DMS114 treated with DMSO at 0.1 percent for 48 hours (cell line): Measurements from ENCODE around the gene ZNF574.
"Not testable (repeated sequence)": the region's sequence is repeated elsewhere in the genome, so short reads cannot be mapped to it uniquely, and the experiment has no call there.

Experiments
- DNase-seq: peaks from one replicate; lab custom pipeline; 2025; ENCODE audit not compliant: unreplicated experiment; lab: John Stamatoyannopoulos, UW

Gene ZNF574, protein sequence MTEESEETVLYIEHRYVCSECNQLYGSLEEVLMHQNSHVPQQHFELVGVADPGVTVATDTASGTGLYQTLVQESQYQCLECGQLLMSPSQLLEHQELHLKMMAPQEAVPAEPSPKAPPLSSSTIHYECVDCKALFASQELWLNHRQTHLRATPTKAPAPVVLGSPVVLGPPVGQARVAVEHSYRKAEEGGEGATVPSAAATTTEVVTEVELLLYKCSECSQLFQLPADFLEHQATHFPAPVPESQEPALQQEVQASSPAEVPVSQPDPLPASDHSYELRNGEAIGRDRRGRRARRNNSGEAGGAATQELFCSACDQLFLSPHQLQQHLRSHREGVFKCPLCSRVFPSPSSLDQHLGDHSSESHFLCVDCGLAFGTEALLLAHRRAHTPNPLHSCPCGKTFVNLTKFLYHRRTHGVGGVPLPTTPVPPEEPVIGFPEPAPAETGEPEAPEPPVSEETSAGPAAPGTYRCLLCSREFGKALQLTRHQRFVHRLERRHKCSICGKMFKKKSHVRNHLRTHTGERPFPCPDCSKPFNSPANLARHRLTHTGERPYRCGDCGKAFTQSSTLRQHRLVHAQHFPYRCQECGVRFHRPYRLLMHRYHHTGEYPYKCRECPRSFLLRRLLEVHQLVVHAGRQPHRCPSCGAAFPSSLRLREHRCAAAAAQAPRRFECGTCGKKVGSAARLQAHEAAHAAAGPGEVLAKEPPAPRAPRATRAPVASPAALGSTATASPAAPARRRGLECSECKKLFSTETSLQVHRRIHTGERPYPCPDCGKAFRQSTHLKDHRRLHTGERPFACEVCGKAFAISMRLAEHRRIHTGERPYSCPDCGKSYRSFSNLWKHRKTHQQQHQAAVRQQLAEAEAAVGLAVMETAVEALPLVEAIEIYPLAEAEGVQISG

GRCh38 chr19:42075616-42076379, at the start of gene ZNF574:
TSS of gene ZNF574 (plus strand) at chr19:42076166. CDS start at chr19:42078607, 2,441 bp downstream.
- peak; percentile 100 for DNase-seq

DNA sequence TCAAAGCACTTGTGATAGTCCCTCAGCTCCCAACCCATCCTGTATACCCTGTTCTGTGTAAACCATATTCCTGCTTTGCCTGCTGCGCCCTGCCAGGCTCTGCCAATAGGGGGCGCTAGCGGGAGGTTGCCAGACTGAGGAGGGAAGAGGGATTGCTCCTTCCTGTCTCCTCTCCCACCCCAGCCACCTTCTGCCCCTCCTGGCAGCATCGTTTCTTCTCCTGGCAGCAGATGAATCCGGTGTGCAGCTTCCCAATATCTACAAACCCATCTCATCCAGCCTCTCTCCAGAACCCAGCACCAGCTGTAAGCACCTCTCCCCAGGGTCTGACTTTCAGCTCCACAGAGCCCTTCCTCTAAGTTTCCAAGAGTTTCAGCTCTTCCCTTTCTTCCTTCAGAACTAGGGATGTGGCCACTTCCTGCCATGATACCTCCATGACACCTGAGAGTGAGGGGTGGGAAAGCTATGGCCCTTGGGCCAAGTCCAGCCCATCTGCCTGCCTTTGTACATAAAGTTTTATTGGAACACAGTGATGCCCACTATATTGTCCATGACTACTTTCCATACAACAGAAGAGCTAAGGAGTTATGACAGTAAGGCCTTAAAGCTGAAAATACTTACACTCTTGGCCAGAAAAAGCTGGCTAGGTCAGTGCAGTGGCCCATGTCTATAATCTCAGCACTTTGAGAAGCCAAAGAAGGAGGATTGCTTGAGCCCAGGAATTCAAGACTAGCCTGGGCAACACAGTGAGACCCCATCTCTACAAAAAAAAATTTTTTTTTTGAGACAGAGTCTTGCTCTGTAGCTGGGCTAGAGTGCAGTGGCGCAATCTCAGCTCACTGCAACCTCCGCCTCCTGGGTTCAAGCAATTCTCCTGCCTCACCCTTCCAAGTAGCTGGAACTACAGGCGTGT, 47.4 kb upstream of the ZNF574 start:
- no peak for DNase-seq

DNA sequence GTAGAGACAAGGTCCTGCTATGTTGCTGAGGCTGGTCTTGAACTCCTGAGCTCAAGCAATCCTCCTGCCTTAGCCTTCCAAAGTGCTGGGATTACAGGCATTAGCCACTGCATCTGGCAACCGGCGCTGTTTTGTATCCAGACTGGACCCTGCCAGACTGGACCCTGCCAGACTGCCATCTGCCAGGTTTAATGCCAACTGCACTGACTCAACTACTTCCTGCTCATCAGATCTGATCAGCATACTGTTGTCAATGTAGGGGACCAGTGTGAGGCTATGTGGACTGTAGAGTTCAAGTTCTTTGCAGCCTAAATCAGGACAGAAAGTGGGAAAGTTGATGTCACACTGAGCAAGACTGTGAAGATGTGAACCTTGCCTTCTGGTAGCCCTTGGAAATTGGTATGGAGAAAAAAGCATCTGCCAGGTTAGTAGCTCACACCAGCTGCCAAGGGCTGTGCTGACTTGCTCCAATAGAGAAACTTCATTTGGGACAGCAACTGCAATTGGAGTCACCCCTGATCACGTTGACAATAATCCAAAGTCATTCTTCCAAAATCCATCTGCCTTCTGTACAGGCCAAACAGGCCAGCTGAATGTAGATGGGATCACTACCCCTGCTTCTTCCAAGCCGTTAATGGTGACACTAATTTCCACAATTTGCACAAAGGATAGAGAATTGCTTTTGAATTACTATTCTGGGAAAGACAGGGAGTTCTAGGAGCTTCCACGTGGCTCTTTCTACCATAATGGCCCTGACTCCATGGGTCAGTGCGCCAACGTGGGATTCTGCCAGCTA, 45.1 kb upstream of the ZNF574 start:
- no peak for DNase-seq

GRCh38 chr19:42032431-42032830, 43.5 kb upstream of the ZNF574 start:
- no peak for DNase-seq

DNA sequence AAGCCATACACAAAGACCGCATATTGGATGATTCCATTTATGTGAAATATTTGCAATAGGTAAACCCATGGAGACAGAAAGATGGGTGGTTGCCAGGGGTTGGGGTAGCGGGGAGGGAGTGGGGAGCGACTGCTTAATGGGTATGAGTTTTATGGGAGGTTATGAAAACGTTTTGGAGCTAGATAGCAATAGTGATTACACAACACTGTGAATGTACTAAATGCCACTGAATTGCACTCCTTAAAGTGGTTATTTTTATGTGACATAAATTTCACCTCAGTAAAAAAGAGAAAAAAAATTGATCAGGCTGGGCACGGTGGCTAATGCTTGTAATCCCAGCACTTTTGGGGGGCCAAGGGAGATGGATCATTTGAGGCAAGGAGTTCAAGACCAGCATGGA, 42.6 kb upstream of the ZNF574 start:
- no peak for DNase-seq

DNA sequence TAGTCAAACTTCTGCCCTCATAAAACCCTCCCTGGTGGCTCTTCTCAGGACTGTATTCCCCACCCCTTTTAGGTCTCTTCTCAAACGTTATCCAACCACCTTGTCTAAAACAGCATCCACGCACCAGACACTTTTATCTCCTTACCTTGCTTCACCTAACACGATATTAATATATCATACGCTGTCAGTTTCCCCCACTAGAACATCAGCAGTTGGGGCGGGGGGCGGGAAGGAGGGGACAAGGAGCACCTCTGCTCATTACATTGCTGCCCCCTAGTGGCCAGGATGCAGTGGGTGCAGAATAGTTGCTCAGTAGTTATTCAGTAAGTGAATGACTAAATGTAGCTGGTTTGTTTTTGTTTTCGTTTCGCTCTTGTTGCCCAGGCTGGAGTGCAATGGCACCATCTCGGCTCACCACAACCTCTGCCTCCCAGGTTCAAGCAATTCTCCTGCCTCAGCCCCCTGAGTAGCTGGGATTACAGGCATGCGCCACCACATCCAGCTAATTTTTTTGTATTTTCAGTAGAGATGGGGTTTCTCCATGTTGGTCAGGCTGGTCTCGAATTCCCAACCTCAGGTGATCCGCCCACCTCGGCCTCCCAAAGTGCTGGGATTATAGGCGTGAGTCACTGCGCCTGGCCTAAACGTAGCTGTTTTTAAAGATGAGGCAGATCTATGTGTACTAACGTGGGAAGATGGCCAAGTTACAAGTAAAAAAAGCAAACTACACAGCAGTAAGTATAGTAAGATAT, 41.1 kb upstream of the ZNF574 start:
- DNase-seq, result peak; percentile 67

DNA sequence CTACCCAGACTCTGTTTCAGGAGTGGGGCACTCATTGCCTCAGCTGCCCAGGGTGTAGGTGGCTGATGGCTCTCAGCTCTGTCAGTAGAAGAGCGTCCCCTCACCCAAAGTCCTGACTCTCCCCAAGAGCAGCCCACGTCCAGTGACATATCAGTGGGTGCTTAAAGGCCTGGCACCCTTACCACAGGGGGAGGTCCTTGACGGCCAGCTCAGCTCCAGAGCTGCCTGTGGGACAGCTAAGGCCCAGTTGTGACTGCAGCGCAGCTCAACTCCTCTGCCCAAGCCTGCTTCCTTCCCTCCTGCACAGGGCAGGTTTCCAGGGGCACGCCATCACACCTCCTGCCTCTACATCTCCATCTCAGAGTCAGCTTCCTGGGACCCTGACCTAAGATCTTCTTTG, 38.3 kb upstream of the ZNF574 start:
- no peak for DNase-seq

DNA sequence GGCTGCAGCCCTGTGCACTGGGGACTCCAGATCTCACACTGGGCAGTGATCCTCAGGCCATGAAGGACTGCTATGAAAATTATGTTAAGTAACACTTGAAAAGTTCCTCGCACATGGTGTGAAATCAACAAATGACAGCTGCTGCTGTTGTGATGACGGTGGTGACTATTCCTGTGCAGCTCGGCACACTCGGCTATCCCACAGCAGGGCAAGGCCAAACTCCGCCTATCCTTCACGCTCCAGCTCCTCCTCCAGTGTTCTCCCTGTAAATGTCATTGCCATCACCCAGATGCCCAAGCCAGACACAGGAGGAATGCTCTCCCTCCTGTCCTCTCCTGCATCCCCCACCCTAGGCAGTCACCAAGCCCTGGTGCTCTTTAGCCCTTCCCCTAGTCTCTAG, 37.3 kb upstream of the ZNF574 start:
- DNase-seq, result no peak

GRCh38 chr19:42040031-42040430, 35.9 kb upstream of the ZNF574 start:
- no peak for DNase-seq

DNA sequence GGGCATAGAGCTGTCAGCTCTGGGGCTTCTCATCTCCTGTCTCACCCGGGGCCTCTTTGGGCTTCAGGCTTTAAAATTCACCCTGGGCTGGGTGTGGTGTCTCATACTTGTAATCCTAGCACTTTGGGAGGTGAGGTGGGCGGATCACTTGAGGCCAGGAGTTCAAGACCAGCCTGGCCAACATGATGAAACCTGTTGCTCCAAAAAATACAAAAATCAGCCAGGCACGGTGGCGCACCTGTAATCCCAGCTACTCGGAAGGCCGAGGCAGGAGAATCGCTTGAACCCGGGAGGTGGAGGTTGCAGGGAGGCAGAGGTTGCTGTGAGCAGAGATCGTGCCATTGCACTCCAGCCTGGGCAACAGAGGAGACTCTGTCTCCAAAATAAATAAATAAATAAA, 35.5 kb upstream of the ZNF574 start:
- not testable (repeated sequence) for DNase-seq

DNA sequence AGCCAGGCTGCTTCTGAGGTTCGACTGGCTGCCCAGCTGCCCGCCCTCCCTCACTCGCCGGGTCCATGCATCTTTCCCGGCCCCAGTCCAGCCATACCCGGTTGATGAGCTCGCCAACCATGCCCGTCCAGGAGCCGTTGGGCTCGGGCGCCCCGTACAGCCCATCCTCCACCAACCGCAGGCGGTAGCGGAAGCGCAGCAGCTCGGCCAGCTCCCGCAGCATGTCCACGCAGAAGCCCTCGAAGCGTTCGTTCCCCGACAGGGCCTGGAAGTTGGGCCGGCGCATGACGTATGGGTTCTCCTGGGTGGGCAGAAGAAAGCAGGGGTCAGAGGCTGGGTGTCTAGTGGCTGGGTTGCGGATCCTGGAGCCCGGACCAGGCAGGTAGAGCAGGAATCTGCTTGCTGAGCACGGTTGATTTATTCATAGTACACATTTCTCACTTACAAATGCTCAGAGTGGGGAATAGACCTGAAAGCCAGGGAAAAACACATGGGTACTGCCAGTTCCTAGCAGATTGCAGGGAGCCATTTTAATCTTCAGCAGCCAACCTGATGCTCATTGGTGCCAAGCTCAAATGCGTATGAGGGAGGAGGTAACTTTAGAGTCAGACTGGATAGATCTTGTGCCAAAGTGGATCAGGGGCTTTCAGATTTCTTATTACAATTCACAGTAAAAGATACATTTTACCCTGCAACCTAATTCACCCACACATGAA, 33.4 kb upstream of the ZNF574 start:
- no peak for DNase-seq

DNA sequence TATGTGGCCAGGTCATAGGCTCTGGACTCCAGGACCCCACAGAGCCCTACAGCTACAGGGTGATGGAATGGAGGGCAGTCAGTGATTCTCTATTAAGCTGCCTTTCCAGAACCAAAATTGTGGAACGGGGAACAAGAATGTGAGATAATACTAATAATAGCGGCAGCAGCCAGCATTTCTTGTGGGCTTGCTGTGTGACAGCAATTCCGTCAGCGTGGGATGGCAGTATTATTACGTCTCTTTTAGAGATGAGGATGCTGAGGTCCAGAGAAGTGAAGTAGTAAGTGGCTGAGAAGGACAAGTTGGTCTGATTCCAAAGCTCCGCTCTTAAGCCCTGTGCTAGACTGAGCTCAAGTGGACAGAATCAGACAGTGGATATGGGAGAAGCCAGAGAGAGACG, 30.4 kb upstream of the ZNF574 start:
- DNase-seq, result no peak

GRCh38 chr19:42048992-42049391, 27.0 kb upstream of the ZNF574 start:
- DNase-seq, result no peak

DNA sequence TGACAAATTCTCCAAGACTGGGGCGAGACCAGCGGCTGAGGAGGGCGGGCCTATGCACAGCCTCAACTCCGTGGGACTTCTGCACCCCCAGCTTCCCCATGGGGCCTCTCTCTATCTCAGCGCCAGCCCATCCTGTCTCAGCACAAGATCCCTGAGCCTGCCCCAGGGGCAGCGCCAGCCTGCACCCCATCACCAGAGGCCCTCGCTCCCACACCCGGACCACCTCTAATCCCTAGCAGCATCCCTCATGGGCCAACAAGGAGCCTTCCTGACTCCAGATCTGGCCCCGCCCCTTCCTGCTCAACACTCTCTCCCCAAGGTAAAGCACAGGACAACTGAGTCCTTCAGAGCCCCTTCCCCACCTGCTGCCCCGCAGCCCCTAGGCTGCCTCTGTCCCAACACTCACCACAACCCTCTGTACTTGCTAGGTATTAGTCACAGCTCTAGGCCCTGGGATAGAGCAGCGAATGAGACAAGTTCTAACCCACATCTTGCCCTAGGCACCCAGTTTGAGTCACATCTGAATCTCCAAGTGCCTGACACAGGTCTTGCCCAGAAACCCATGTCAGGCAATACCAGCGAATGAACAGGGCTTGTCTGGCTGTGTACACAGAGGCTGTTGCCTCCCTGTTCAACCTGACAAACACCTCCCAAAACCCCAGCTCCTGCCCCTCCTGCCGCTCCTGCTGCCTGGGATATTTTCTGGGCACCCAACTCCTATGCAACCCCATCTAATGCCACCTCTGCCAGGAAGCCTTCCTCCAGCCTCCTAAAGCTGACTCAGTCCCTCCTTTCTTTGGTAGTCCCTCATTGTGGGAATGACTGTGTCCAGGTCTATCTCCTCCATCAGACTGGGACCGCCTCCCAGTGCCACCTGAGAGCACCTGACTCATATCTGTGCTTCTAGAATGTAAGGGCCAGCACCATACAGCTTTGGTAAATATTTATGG, 24.5 kb upstream of the ZNF574 start:
- no peak for DNase-seq

GRCh38 chr19:42052241-42052863, 23.6 kb upstream of the ZNF574 start:
- no peak for DNase-seq
